Measurements from ENCODE around the gene PTGDR2.

Gene PTGDR2

GRCh38 chr11:60851327-60852104 is 4.2 kb downstream of the PTGDR2 start:
- no peak for DNase-seq (ENCODE audit: low read depth in 1 of 2, low spot score in 1 of 2)
- in situ Hi-C loops (cut with HindIII; ENCODE audit: low pct_unique_long_range_greater_than_20kb, low sequenced_read_pairs) = no loop called here
- TF ChIP-seq JUND (IDR thresholded peaks at IDR 0.05; ENCODE audit: low read depth) = no peak

- TF ChIP-seq JUND (IDR thresholded peaks at IDR 0.05; ENCODE audit: low read depth) = no peak
- DNase-seq (ENCODE audit: low read depth in 1 of 2, low spot score in 1 of 2) = no peak
- in situ Hi-C loops (cut with HindIII; ENCODE audit: low pct_unique_long_range_greater_than_20kb, low sequenced_read_pairs) = no loop called here
Measured at GRCh38 chr11:60849641-60850520, 5.9 kb downstream of the PTGDR2 start.

GRCh38 chr11:60848714-60849151 is 7.0 kb downstream of the PTGDR2 start:
- no peak for DNase-seq (ENCODE audit: low read depth in 1 of 2, low spot score in 1 of 2)
- in situ Hi-C loops (cut with HindIII; ENCODE audit: low pct_unique_long_range_greater_than_20kb, low sequenced_read_pairs) = no loop called here

GRCh38 chr11:60847896-60848295 is 7.9 kb downstream of the PTGDR2 start:
- no peak for DNase-seq (ENCODE audit: low read depth in 1 of 2, low spot score in 1 of 2)
- in situ Hi-C loops (cut with HindIII; ENCODE audit: low pct_unique_long_range_greater_than_20kb, low sequenced_read_pairs) = no loop called here
- TF ChIP-seq JUND (IDR thresholded peaks at IDR 0.05; ENCODE audit: low read depth) = no peak

More at GRCh38 chr11:60848714-60849151, 7.0 kb downstream of the PTGDR2 start:
- no peak for TF ChIP-seq JUND (IDR thresholded peaks at IDR 0.05; ENCODE audit: low read depth)

- DNase-seq (ENCODE audit: low read depth in 1 of 2, low spot score in 1 of 2) = no peak
- in situ Hi-C loops (cut with HindIII; ENCODE audit: low pct_unique_long_range_greater_than_20kb, low sequenced_read_pairs) = no loop called here
- TF ChIP-seq JUND (IDR thresholded peaks at IDR 0.05; ENCODE audit: low read depth) = no peak
Measured at GRCh38 chr11:60847281-60847680, 8.5 kb downstream of the PTGDR2 start.

- DNase-seq (ENCODE audit: low read depth in 1 of 2, low spot score in 1 of 2) = no peak
- in situ Hi-C loops (cut with HindIII; ENCODE audit: low pct_unique_long_range_greater_than_20kb, low sequenced_read_pairs) = no loop called here
- no peak for TF ChIP-seq JUND (IDR thresholded peaks at IDR 0.05; ENCODE audit: low read depth)
Measured at GRCh38 chr11:60845338-60845737, 10.4 kb downstream of the PTGDR2 start.

GRCh38 chr11:60844870-60845221 is 10.9 kb downstream of the PTGDR2 start:
- no peak for TF ChIP-seq JUND (IDR thresholded peaks at IDR 0.05; ENCODE audit: low read depth)
- DNase-seq (ENCODE audit: low read depth in 1 of 2, low spot score in 1 of 2) = no peak
- in situ Hi-C loops (cut with HindIII; ENCODE audit: low pct_unique_long_range_greater_than_20kb, low sequenced_read_pairs) = no loop called here

- no peak for DNase-seq (ENCODE audit: low read depth in 1 of 2, low spot score in 1 of 2)
- in situ Hi-C loops (cut with HindIII; ENCODE audit: low pct_unique_long_range_greater_than_20kb, low sequenced_read_pairs) = no loop called here
- no peak for TF ChIP-seq JUND (IDR thresholded peaks at IDR 0.05; ENCODE audit: low read depth)
Measured at GRCh38 chr11:60844045-60844869, 11.5 kb downstream of the PTGDR2 start.

GRCh38 chr11:60842668-60843600 is 12.8 kb downstream of the PTGDR2 start:
- no peak for DNase-seq (ENCODE audit: low read depth in 1 of 2, low spot score in 1 of 2)
- TF ChIP-seq JUND (IDR thresholded peaks at IDR 0.05; ENCODE audit: low read depth) = no peak
- in situ Hi-C loops (cut with HindIII; ENCODE audit: low pct_unique_long_range_greater_than_20kb, low sequenced_read_pairs) = no loop called here

GRCh38 chr11:60841797-60842667 is 13.7 kb downstream of the PTGDR2 start, which contains the start of gene CCDC86:
CCDC86 (plus strand) TSS chr11:60842113; CDS start chr11:60842125, 12 bp downstream.
- in situ Hi-C loops (cut with HindIII; ENCODE audit: low pct_unique_long_range_greater_than_20kb, low sequenced_read_pairs) = no loop called here
- DNase-seq (ENCODE audit: low read depth in 1 of 2, low spot score in 1 of 2) = peak; percentile 98 to 99
- no peak for TF ChIP-seq JUND (IDR thresholded peaks at IDR 0.05; ENCODE audit: low read depth)
